GM13976 (cell line): ENCODE measurements around the gene ABHD15.
A peak's percentile ranks its signal among the peaks of the same experiment; 100 is the strongest.

Experiments
- DNase-seq: peaks from one replicate; pipeline ENCODE4 v3.0.0; 2012; ENCODE audit warnings: low spot score
- CTCF ChIP-seq: IDR thresholded peaks from 2 replicates; pipeline ENCODE4 v1.5.1; 2012; ENCODE audit warnings: borderline replicate concordance, mild to moderate bottlenecking; ENCODE audit not compliant: insufficient read depth; ENCODE audit errors: extremely low read depth, missing control alignments, control extremely low read depth
- in situ Hi-C: fragments of 300-500 bp; cut with MboI; formaldehyde crosslinking; loops from one replicate; pipeline ENCODE4 v1.12.0; 2022; ENCODE audit warnings: low sequenced_read_pairs, mixed read lengths, inconsistent platforms; ENCODE audit not compliant: unreplicated experiment

The ABHD15 gene

DNA sequence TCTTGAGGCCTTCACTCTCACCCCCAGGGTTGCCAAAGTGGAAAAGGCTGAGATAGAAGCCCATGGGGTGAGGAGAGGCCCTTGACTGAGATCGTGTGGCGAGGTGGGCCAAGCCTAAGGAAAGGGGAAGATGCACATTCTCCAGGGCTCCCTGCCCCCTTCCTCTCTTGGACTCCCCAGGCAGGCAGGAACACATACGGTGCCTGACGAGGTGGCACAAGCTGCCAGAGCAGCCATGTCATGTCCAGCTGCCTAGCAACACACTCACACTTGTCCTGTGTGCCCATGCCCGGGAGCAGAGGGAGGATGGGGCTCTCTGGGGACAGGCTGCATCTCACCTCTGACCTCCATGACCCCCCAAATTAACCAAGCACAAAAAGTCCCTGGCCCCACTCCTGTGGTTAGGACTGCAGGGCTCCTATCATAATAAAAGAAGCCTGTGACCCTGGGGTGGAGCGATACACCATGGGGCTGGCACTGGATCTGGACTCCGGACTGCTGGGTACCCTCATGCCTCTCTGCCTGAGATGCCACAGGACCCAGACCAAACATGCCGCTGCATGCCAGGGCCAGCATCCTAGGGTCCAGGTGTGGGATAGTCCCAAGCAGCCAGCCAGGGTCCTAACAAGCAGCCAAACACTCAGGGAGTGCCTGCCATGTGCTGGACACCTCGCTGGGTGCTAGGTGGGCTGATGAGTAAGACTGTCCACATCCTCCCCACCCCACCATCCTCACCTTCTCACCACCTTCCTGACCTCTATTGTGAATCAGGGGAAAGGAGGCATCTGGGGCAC lies 20.0 kb upstream of the ABHD15 start:
- in situ Hi-C loops: no loop called here
- DNase-seq: no peak
- no peak for TF ChIP-seq CTCF

DNA sequence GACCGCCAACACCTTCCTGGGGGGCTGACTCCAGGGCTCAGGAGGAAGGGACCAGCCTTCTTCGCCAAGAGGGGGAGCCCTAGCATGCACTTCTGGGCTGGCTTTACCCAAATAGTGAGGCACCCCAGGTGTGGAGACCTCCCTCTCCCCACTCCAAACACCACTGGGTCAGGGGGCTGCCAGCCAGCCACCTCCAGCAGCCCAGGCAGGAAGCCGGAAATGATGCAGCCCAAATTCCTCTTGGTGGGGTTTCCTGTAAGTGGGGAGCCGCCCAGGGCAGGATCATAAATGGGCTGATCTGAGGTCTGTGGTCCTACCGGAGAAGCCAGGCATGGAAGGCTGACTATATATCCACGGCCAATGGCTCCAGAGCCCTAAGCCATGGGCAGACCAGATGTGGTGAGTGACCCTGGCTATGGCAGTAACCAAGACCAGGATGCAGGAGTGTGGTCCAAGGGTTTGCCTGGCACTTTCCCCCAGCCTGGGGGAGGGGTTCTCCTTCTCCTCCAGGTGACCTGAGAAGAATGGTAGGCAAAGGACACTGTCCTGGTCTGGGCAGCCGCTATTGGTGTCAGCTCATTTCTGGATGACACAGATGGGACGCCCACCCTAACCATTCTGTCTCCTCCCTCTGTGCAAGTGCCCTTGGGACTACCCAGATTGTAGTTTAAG lies 18.4 kb upstream of the ABHD15 start:
- TF ChIP-seq CTCF: peak; percentile 47
- no peak for DNase-seq
- in situ Hi-C loops: no loop called here

- no peak for TF ChIP-seq CTCF
- DNase-seq: no peak
- in situ Hi-C loops: no loop called here
Measured at GRCh38 chr17:29584452-29585079, 17.7 kb upstream of the ABHD15 start.

- no peak for TF ChIP-seq CTCF
- in situ Hi-C loops: no loop called here
- DNase-seq: no peak
Measured at GRCh38 chr17:29583324-29584248, 16.7 kb upstream of the ABHD15 start.

- no peak for TF ChIP-seq CTCF
- in situ Hi-C loops: no loop called here
Measured at GRCh38 chr17:29582772-29583171, 15.9 kb upstream of the ABHD15 start.

DNA sequence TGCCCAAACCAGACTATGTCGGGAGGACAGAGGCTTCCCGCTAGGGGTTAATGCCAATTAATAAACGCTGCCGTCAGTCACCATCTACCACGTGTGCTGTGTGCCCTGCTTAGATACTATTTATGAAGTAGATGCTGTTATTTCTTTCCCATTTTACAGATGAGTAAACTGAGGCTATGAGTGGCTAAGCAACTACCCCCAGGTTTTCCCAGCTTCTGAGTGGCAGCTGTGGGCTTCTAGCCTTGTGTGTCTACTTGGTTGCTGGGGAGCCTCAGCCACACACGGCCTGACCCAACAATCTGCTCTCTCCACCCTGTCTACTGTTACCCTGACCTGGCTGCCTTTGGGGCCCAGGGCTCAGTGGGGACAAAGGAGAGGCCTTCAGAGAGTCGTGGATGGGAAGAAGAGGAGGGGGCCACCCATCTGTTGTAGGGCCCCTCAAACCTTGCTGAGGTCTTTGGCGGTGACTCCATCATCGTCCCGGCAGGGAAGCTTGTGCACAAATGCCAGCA lies 15.5 kb upstream of the ABHD15 start:
- no peak for DNase-seq
- in situ Hi-C loops: no loop called here
- no peak for TF ChIP-seq CTCF

More at GRCh38 chr17:29582772-29583171, 15.9 kb upstream of the ABHD15 start:
- DNase-seq: no peak
